ENCODE measurements around the gene LYST.

Gene LYST

GRCh38 chr1:235901461-235901860 is 34.8 kb upstream of the LYST start:
- Histone ChIP-seq H4K12ac (ENCODE audit: low read depth, low read length) (no peak overlapping the region), H2AK5ac (ENCODE audit: low read length) (no peak overlapping the region), H3K36me3 (ENCODE audit: control insufficient read depth in 1 of 2, insufficient read depth in 2 of 2, low read length in 2 of 2) (no peaks in the 10 kb centered on the region), H2BK5ac (ENCODE audit: low read depth, low read length, poor library complexity) (no peak overlapping the region), H3K9ac (ENCODE audit: low read length) (no peak overlapping the region), H3K27ac (ENCODE audit: low read depth, low read length) (no peak overlapping the region), H2BK120ac (ENCODE audit: insufficient read depth, low read length, poor library complexity) (no peak overlapping the region), H3K4me3 (ENCODE audit: low read depth, low read length) (no peak overlapping the region), H3K14ac (ENCODE audit: low read length) (no peak overlapping the region), H3K23ac (ENCODE audit: low read length) (no peak overlapping the region), H3K79me1 (ENCODE audit: low read length) (no peaks in the 10 kb centered on the region), H2AFZ (ENCODE audit: insufficient read depth, low read length, poor library complexity) (no peak overlapping the region), H3K79me2 (ENCODE audit: control insufficient read depth, insufficient read depth, low read length, poor library complexity) (no peaks in the 10 kb centered on the region), H3K18ac (ENCODE audit: low read length) (no peak overlapping the region), H2BK12ac (ENCODE audit: low read length) (peak overlapping the region; percentile 37), H3K4me2 (ENCODE audit: low read length) (no peak overlapping the region), H3K4ac (ENCODE audit: low read depth, low read length) (no peak overlapping the region), H4K8ac (ENCODE audit: low read depth, low read length) (no peak overlapping the region), H3K9me3 (ENCODE audit: insufficient read depth, low read depth, low read length) (no peaks in the 10 kb centered on the region), H4K91ac (ENCODE audit: low read depth, low read length) (no peak overlapping the region), H3K27me3 (ENCODE audit: insufficient read depth, low read length) (no peaks in the 10 kb centered on the region), H3K4me1 (ENCODE audit: control insufficient read depth in 1 of 2, insufficient read depth in 2 of 2, low read length in 2 of 2) (peaks cover 0 to 8% of the 10 kb centered on the region in 2 experiments)
- WGBS (ENCODE audit: extremely low coverage, insufficient coverage, insufficient read length): no CpG with 5 or more reads among the region's 2 CpGs
- DNase-seq: no peak

GRCh38 chr1:235898126-235898525 is 31.4 kb upstream of the LYST start:
- H3K4me3 ChIP-seq (ENCODE audit: low read depth, low read length): no peak overlapping the region
- H3K79me2 ChIP-seq (ENCODE audit: control insufficient read depth, insufficient read depth, low read length, poor library complexity): no peaks in the 10 kb centered on the region
- H2AFZ ChIP-seq (ENCODE audit: insufficient read depth, low read length, poor library complexity): no peak overlapping the region
- no peak overlapping the region for H3K23ac ChIP-seq (ENCODE audit: low read length)
- no peak overlapping the region for H4K91ac ChIP-seq (ENCODE audit: low read depth, low read length)
- no peak overlapping the region for H3K14ac ChIP-seq (ENCODE audit: low read length)
- H3K9me3 ChIP-seq (ENCODE audit: insufficient read depth, low read depth, low read length): no peaks in the 10 kb centered on the region
- H3K27me3 ChIP-seq (ENCODE audit: insufficient read depth, low read length): no peaks in the 10 kb centered on the region
- no peaks in the 10 kb centered on the region for H3K79me1 ChIP-seq (ENCODE audit: low read length)
- H3K4me2 ChIP-seq (ENCODE audit: low read length): no peak overlapping the region
- H4K8ac ChIP-seq (ENCODE audit: low read depth, low read length): no peak overlapping the region
- H2BK120ac ChIP-seq (ENCODE audit: insufficient read depth, low read length, poor library complexity): no peak overlapping the region
- no peak overlapping the region for H3K18ac ChIP-seq (ENCODE audit: low read length)
- H3K36me3 ChIP-seq (ENCODE audit: control insufficient read depth in 1 of 2, insufficient read depth in 2 of 2, low read length in 2 of 2): no peaks in the 10 kb centered on the region
- no peak overlapping the region for H2BK5ac ChIP-seq (ENCODE audit: low read depth, low read length, poor library complexity)
- H2AK5ac ChIP-seq (ENCODE audit: low read length): no peak overlapping the region
- H3K4me1 ChIP-seq (ENCODE audit: control insufficient read depth in 1 of 2, insufficient read depth in 2 of 2, low read length in 2 of 2): peaks cover 2 to 7% of the 10 kb centered on the region in 2 experiments
- H2BK12ac ChIP-seq (ENCODE audit: low read length): no peak overlapping the region
- WGBS (ENCODE audit: extremely low coverage, insufficient coverage, insufficient read length): no CpG with 5 or more reads among the region's 3 CpGs
- H3K9ac ChIP-seq (ENCODE audit: low read length): no peak overlapping the region
- no peak overlapping the region for H3K4ac ChIP-seq (ENCODE audit: low read depth, low read length)
- no peak overlapping the region for H4K12ac ChIP-seq (ENCODE audit: low read depth, low read length)
- DNase-seq: no peak
- no peak overlapping the region for H3K27ac ChIP-seq (ENCODE audit: low read depth, low read length)

- Histone ChIP-seq H3K4me2 (ENCODE audit: low read length) (no peak overlapping the region), H3K23ac (ENCODE audit: low read length) (no peak overlapping the region), H2BK12ac (ENCODE audit: low read length) (peak overlapping the region; percentile 49), H4K91ac (ENCODE audit: low read depth, low read length) (no peak overlapping the region), H3K9me3 (ENCODE audit: insufficient read depth, low read depth, low read length) (no peaks in the 10 kb centered on the region), H3K27me3 (ENCODE audit: insufficient read depth, low read length) (no peaks in the 10 kb centered on the region), H3K4ac (ENCODE audit: low read depth, low read length) (no peak overlapping the region), H3K9ac (ENCODE audit: low read length) (no peak overlapping the region), H3K79me2 (ENCODE audit: control insufficient read depth, insufficient read depth, low read length, poor library complexity) (peaks cover 3% of the 10 kb centered on the region), H2AK5ac (ENCODE audit: low read length) (peak overlapping the region; percentile 79), H2BK5ac (ENCODE audit: low read depth, low read length, poor library complexity) (no peak overlapping the region), H4K12ac (ENCODE audit: low read depth, low read length) (no peak overlapping the region), H3K79me1 (ENCODE audit: low read length) (peaks cover 5% of the 10 kb centered on the region), H2BK120ac (ENCODE audit: insufficient read depth, low read length, poor library complexity) (no peak overlapping the region), H2AFZ (ENCODE audit: insufficient read depth, low read length, poor library complexity) (no peak overlapping the region), H3K18ac (ENCODE audit: low read length) (no peak overlapping the region), H3K14ac (ENCODE audit: low read length) (no peak overlapping the region), H4K8ac (ENCODE audit: low read depth, low read length) (no peak overlapping the region), H3K4me1 (ENCODE audit: control insufficient read depth in 1 of 2, insufficient read depth in 2 of 2, low read length in 2 of 2) (peaks cover 7% of the 10 kb centered on the region in 2 experiments), H3K27ac (ENCODE audit: low read depth, low read length) (no peak overlapping the region), H3K36me3 (ENCODE audit: control insufficient read depth in 1 of 2, insufficient read depth in 2 of 2, low read length in 2 of 2) (no peaks in the 10 kb centered on the region), H3K4me3 (ENCODE audit: low read depth, low read length) (no peak overlapping the region)
- DNase-seq: no peak
- no CpG with 5 or more reads among the region's 2 CpGs for WGBS (ENCODE audit: extremely low coverage, insufficient coverage, insufficient read length)
These were observed 27.1 kb upstream of the LYST start for GRCh38 chr1:235893840-235894239.

- H3K9me3 ChIP-seq (ENCODE audit: insufficient read depth, low read depth, low read length): no peaks in the 10 kb centered on the region
- H2BK5ac ChIP-seq (ENCODE audit: low read depth, low read length, poor library complexity): no peak overlapping the region
- no peak overlapping the region for H2BK120ac ChIP-seq (ENCODE audit: insufficient read depth, low read length, poor library complexity)
- H3K36me3 ChIP-seq (ENCODE audit: control insufficient read depth in 1 of 2, insufficient read depth in 2 of 2, low read length in 2 of 2): no peaks in the 10 kb centered on the region
- no peak overlapping the region for H3K18ac ChIP-seq (ENCODE audit: low read length)
- H2BK12ac ChIP-seq (ENCODE audit: low read length): no peak overlapping the region
- no peak overlapping the region for H2AK5ac ChIP-seq (ENCODE audit: low read length)
- no peak overlapping the region for H3K4ac ChIP-seq (ENCODE audit: low read depth, low read length)
- no peak overlapping the region for H4K12ac ChIP-seq (ENCODE audit: low read depth, low read length)
- H4K91ac ChIP-seq (ENCODE audit: low read depth, low read length): no peak overlapping the region
- no peak overlapping the region for H3K23ac ChIP-seq (ENCODE audit: low read length)
- DNase-seq: peak in 1 of 2 donors; percentile 16
- peak overlapping the region; percentile 38 for H3K27ac ChIP-seq (ENCODE audit: low read depth, low read length)
- H3K14ac ChIP-seq (ENCODE audit: low read length): no peak overlapping the region
- H4K8ac ChIP-seq (ENCODE audit: low read depth, low read length): no peak overlapping the region
- no CpG with 5 or more reads among the region's 5 CpGs for WGBS (ENCODE audit: extremely low coverage, insufficient coverage, insufficient read length)
- H3K4me1 ChIP-seq (ENCODE audit: control insufficient read depth in 1 of 2, insufficient read depth in 2 of 2, low read length in 2 of 2): peaks cover 7% of the 10 kb centered on the region in 2 experiments
- H3K4me2 ChIP-seq (ENCODE audit: low read length): peak overlapping the region; percentile 1
- peaks cover 3% of the 10 kb centered on the region for H3K79me2 ChIP-seq (ENCODE audit: control insufficient read depth, insufficient read depth, low read length, poor library complexity)
- no peaks in the 10 kb centered on the region for H3K27me3 ChIP-seq (ENCODE audit: insufficient read depth, low read length)
- H3K79me1 ChIP-seq (ENCODE audit: low read length): peaks cover 5% of the 10 kb centered on the region
- no peak overlapping the region for H3K9ac ChIP-seq (ENCODE audit: low read length)
- H2AFZ ChIP-seq (ENCODE audit: insufficient read depth, low read length, poor library complexity): no peak overlapping the region
- no peak overlapping the region for H3K4me3 ChIP-seq (ENCODE audit: low read depth, low read length)
These were observed 26.2 kb upstream of the LYST start for GRCh38 chr1:235892734-235893413.

Measured in trophoblast cell (in vitro differentiated cells and primary cell).